ES-I3 (cell line): ENCODE measurements around the gene PALLD.

ENCODE experiments used
- H3K36me3 ChIP-seq: 2 replicates; pipeline ENCODE4 v1.6.1; 2013; ENCODE audit warnings: mild to moderate bottlenecking, low read length, control low read depth, moderate library complexity; ENCODE audit not compliant: insufficient read depth
- H3K4me1 ChIP-seq: 2 replicates; pipeline ENCODE4 v1.6.1; 2013; ENCODE audit warnings: mild to moderate bottlenecking, control low read depth, low read length; ENCODE audit not compliant: insufficient read depth
- H3K9ac ChIP-seq: 2 replicates; pipeline ENCODE4 v1.6.1; 2013; ENCODE audit warnings: low read depth, mild to moderate bottlenecking, low read length, moderate library complexity
- H3K9me3 ChIP-seq: 2 replicates; pipeline ENCODE4 v1.6.1; 2013; ENCODE audit warnings: mild to moderate bottlenecking, low read length, moderate library complexity; ENCODE audit not compliant: control insufficient read depth, insufficient read depth

PALLD gene

DNA sequence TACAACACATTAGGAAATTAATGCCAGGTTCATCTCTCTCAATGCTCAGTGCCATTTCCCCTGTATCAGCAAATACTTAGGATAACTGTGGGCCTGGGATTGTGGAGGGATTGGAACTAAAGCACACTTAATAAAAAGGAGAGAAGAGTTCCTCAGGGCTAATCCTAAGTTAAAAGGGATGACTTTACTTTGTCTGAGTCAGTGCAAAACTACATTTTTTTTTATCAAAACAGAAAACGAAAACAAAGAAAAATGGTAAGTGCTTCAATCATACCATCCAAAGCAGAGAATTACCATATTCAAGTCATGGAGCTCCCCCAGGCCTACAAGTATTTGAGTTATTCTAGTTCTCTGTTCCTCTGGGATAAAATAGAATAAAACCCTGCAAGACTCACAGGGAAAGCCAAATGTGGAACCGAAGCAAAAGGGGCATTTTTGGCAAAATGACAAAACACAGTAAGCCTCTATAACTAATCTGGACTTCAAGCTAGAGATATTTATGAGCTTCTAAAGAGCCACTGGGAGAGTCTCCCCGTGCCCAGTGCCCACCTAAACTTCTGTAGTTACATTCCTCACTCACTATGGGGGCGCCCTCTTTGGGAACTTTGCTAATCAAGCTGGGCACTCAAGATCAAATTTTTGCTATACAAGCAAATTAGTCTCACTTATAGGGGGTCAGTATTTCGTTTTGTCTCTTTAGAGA lies 53.4 kb downstream of the PALLD start:
- Histone ChIP-seq H3K9me3 (no peaks in the 10 kb centered on the region), H3K9ac (no peak overlapping the region), H3K4me1 (peaks cover 8% of the 10 kb centered on the region), H3K36me3 (no peaks in the 10 kb centered on the region)

- Histone ChIP-seq H3K4me1 (peaks cover 4% of the 10 kb centered on the region), H3K36me3 (no peaks in the 10 kb centered on the region), H3K9ac (no peak overlapping the region), H3K9me3 (no peaks in the 10 kb centered on the region)
Measured at GRCh38 chr4:168551211-168551610, 54.4 kb downstream of the PALLD start.

DNA sequence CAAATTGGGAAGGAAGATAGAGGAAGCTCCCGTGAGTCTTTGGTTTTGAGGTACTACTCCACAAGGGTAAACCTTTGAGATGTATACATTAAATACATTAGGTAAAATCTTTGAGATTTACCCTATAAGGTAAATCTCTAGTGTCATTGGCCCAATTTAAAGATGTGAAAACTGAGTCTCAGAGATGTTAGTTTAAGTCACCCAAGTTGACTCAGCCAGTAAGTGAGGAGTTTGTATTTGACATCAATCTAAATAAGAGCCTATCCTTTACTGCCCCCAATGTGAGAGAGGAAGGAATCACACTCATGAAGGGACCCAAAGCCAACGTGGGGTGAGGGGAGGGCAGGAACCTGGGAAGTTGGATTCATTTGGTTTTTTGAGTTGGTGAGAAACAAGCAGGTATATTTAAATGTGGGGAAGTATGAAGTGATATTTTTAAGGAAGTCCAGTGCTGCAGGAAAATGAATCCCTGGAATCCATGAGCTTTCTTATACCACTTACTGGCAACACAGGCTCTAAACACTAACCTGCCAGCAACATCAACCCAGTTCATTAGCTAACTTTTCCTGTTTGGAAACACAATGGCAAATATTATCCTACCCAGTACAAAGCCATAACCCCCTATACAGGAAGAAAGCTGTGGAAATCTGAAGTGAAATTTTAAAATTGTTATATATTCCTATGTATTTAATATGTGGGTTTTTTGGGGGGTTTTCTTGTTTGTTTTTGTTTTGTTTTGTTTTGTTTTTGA lies 55.3 kb downstream of the PALLD start:
- no peaks in the 10 kb centered on the region for H3K9me3 ChIP-seq
- peaks cover 3% of the 10 kb centered on the region; the same call in 1 of the 2 replicates for H3K4me1 ChIP-seq
- H3K36me3 ChIP-seq: no peaks in the 10 kb centered on the region
- H3K9ac ChIP-seq: no peak overlapping the region

DNA sequence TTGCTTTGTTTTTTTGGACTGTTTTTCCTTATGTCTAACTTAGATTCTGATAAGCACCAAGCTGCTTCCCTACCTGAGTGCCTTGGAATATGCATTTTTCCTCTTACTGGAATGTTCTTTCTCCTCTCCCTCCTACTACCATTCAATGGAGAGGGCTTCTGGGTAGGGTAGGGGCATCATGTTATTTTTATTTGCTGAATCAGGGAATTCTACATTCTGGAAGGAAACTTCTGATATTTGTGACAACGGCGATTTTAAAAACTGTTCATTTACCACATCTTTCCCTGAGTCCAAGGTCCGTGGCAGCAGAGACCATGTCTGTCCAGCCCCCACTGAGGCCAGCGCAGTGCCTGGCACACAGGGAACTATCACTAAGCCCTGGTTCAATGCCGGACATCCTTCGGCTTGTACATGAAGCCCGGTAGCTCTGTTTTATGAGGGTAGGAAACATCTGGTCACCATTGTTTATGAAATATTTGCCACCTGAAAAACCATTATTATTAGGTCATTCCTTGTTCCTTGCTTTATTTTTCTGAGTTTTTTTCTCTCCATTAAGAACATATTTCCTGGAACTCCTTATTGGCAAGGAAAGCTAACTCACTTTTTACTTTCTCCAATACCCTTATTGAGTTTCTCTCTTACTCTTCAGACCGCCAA lies 57.0 kb downstream of the PALLD start:
- no peak overlapping the region for H3K9ac ChIP-seq
- H3K4me1 ChIP-seq: peaks cover 17% of the 10 kb centered on the region; the same call in 1 of the 2 replicates
- no peaks in the 10 kb centered on the region for H3K9me3 ChIP-seq
- no peaks in the 10 kb centered on the region for H3K36me3 ChIP-seq

GRCh38 chr4:168555437-168555836 lies 58.6 kb downstream of the PALLD start:
- Histone ChIP-seq H3K9me3 (no peaks in the 10 kb centered on the region), H3K36me3 (no peaks in the 10 kb centered on the region), H3K4me1 (peaks cover 20% of the 10 kb centered on the region), H3K9ac (no peak overlapping the region)

- Histone ChIP-seq H3K4me1 (peaks cover 25% of the 10 kb centered on the region), H3K9ac (no peak overlapping the region), H3K36me3 (no peaks in the 10 kb centered on the region), H3K9me3 (no peaks in the 10 kb centered on the region)
Measured at GRCh38 chr4:168557658-168558057, 60.8 kb downstream of the PALLD start.

DNA sequence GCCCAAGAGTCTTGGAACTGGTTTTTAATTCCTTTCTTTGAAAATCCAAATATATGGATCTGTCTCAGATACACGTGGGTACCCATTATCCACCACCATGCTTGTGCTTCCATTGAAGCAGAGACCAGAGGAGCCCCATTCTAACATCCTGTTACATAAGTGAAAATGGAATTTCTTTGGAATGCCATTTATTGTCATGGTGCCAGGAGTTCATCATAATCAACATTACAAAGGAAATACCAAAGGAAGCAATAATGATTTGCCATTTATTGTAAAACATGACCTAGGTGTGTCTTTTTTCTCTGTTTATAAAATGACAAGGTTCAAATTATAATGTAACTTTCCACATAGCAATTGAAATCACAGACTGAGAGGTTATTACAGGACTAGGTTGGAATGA lies 61.7 kb downstream of the PALLD start:
- peaks cover 25% of the 10 kb centered on the region for H3K4me1 ChIP-seq
- no peaks in the 10 kb centered on the region for H3K9me3 ChIP-seq
- H3K36me3 ChIP-seq: no peaks in the 10 kb centered on the region
- no peak overlapping the region for H3K9ac ChIP-seq

- Histone ChIP-seq H3K4me1 (peaks cover 25% of the 10 kb centered on the region), H3K9me3 (no peaks in the 10 kb centered on the region), H3K36me3 (no peaks in the 10 kb centered on the region), H3K9ac (no peak overlapping the region)
Measured at GRCh38 chr4:168560184-168561180, 63.6 kb downstream of the PALLD start.

- peaks cover 25% of the 10 kb centered on the region for H3K4me1 ChIP-seq
- H3K9me3 ChIP-seq: no peaks in the 10 kb centered on the region
- no peaks in the 10 kb centered on the region for H3K36me3 ChIP-seq
- H3K9ac ChIP-seq: no peak overlapping the region
Measured at GRCh38 chr4:168562041-168562571, 65.3 kb downstream of the PALLD start.

DNA sequence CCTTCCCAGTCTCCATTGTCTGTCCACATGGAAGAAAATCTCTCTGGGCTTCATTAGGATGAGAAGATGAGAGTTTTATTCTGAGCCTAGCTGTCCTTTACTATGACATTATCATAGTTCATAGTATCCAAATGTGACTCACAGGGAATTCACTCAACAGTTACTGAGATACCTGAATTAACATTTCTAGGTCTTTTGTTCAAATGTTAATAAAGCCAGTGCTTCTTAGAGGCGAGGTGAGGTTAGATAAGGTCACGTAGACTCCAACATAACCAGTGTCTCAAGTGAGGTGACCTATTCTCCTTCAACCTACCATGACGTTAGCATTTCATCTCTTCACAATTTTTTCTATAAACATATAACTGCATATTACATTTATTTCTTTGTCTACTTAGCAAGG lies 67.2 kb downstream of the PALLD start:
- Histone ChIP-seq H3K9me3 (no peaks in the 10 kb centered on the region), H3K4me1 (peaks cover 9% of the 10 kb centered on the region), H3K36me3 (no peaks in the 10 kb centered on the region), H3K9ac (no peak overlapping the region)

DNA sequence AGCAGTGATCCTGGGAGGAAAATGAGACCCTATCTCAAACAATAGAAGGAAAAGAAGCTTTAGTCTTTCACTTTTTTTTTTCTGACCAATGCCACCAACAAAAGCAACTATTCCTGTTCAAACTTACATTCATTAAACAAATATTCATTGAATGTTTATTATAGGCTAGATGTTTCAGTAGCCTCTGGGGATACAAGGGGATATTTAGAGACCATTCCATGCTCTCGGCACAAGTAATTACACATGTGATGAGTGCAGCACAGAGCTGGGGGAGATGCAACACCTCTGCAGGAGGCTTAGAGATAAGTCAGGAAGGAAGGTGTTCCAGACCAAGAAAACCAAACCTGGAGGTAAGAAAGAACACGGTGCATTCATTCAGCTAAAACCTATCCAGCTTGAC lies 68.3 kb downstream of the PALLD start:
- H3K36me3 ChIP-seq: no peaks in the 10 kb centered on the region
- H3K9me3 ChIP-seq: no peaks in the 10 kb centered on the region
- H3K9ac ChIP-seq: no peak overlapping the region
- H3K4me1 ChIP-seq: peaks cover 4% of the 10 kb centered on the region; the same call in 1 of the 2 replicates

DNA sequence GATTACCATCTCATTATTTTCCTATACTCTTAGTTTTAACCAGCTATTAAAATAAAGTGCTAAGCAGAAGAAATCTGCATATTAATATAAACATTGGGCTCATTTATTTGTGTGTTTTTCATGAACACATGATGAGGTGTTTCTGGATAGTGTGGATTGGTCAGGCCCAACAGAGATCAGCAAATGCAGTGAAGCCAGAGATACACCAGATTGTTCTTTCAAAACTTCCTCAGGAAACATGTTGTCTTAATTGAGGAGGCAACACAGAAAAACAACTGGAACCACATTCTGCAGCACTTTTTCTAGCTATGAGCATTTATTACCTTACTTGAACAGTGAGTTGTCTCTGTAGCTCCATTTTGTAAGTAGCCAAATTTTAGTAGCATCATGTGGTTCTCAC lies 69.9 kb downstream of the PALLD start:
- H3K4me1 ChIP-seq: no peaks in the 10 kb centered on the region

DNA sequence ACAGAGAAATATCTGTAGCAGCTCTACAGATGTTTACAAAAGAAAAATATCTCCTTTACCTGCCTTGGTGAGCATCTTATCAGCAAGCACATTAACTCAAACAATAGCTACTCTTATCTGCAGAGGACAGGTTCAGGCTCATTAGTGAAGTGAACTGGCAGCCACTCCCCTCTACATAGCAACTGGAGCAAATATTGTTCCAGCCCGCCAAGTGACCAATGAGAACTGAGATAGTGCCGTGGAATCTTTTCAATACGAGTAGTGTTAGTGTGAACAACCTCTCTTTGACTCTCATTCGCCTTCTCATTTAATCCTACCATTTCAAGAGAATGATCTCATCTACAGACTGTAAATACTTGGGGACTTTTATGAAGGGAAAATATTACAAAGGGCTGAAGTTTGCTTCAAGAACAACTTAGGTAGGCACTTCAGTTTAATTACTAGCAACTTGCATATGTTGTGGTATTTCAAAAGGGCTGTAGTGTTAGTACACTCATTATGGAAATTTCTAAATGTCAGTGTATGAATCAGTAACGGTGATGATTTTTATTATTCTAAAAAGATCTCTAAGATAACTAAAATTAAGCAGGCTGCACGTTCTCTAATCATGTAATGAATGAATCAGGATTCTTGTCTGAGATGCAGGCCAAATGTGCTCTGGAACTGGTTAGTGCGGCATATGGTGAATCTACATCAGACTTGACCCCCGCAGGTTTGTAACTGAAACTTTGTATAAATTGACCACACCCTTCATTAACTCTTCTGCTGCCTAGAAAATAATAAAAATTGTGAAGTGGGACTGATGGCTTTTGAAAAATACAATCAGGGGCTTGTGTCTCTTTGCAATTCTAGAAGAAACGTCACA lies 72.4 kb downstream of the PALLD start:
- Histone ChIP-seq H3K9me3 (no peaks in the 10 kb centered on the region), H3K4me1 (no peaks in the 10 kb centered on the region), H3K9ac (no peak overlapping the region)

More for the DNA sequence above, 69.9 kb downstream of the PALLD start:
- no peak overlapping the region for H3K9ac ChIP-seq
- no peaks in the 10 kb centered on the region for H3K9me3 ChIP-seq
- H3K36me3 ChIP-seq: no peaks in the 10 kb centered on the region

More for the DNA sequence above, 72.4 kb downstream of the PALLD start:
- H3K36me3 ChIP-seq: no peaks in the 10 kb centered on the region
